Measurements from ENCODE around the gene BIRC2.

The BIRC2 gene

GRCh38 chr11:102421261-102421660, 74.2 kb downstream of the BIRC2 start:
- Mint-ChIP-seq H3K4me3 (no peak overlapping the region), H3K27me3 (no peaks in the 10 kb centered on the region), H3K9me3 (peaks cover 0 to 14% of the 10 kb centered on the region in 2 donors), H3K27ac (no peak overlapping the region), H3K4me1 (peaks cover 100% of the 10 kb centered on the region)
- DNase-seq (no peak), ATAC-seq (no peak)

GRCh38 chr11:102422817-102423712, 76.1 kb downstream of the BIRC2 start:
- DNase-seq (no peak), ATAC-seq (peak; percentile 58)
- no peaks in the 10 kb centered on the region for H3K27me3 Mint-ChIP-seq
- H3K27ac Mint-ChIP-seq = peak overlapping the region; percentile 42 to 86
- H3K4me3 Mint-ChIP-seq = peak overlapping the region; percentile 42 to 51
- peaks cover 96% of the 10 kb centered on the region for H3K4me1 Mint-ChIP-seq
- H3K9me3 Mint-ChIP-seq = peaks cover 0 to 2% of the 10 kb centered on the region in 2 donors

DNA sequence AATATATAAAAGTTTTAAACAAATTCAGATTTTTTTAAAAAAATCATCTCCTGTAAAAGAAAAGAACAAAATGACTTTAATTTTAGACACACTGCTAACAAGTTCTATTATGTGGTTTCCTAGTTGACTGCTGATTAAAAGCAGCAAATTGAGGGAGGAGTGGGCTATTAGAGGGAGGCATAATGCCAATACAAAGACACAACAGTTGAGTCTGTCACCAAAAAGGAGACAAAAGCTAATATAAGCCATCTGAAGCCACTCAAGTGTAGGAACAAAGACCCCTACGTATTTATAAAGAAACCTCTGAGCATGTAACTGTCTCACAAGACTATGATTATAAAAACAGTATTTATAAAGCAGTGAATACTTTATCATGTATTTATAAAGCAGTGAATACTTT, 76.9 kb downstream of the BIRC2 start:
- H3K4me1 Mint-ChIP-seq = peaks cover 94% of the 10 kb centered on the region
- DNase-seq (no peak), ATAC-seq (no peak)
- H3K27me3 Mint-ChIP-seq = no peaks in the 10 kb centered on the region
- H3K27ac Mint-ChIP-seq = no peak overlapping the region
- H3K4me3 Mint-ChIP-seq = no peak overlapping the region
- H3K9me3 Mint-ChIP-seq = no peaks in the 10 kb centered on the region

DNA sequence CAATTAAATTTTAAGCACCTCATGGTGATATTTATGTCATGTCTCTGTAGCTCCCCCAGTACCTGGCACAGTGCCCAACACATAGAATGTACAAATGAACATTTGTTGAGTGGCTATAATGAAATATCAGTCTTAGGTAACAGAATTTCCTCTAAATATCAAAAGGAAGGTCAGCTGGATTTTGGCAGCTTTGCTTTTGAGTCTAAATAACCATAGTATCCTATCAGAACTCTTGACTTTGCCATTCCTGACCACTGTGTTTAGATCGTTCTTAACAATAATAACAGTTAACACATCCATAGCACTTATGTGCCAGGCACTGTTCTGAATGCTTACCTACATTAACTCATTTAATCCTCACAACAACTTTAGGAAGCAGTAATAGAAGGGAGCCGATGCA, 79.0 kb downstream of the BIRC2 start:
- ATAC-seq (no peak), DNase-seq (no peak)
- peaks cover 94% of the 10 kb centered on the region for H3K4me1 Mint-ChIP-seq
- H3K27me3 Mint-ChIP-seq = no peaks in the 10 kb centered on the region
- no peaks in the 10 kb centered on the region for H3K9me3 Mint-ChIP-seq
- peak overlapping the region in 1 of 2 donors; percentile 9 for H3K4me3 Mint-ChIP-seq
- H3K27ac Mint-ChIP-seq = no peak overlapping the region

GRCh38 chr11:102426570-102426969, 79.6 kb downstream of the BIRC2 start:
- peaks cover under 1 to 3% of the 10 kb centered on the region in 2 donors for H3K9me3 Mint-ChIP-seq
- H3K27me3 Mint-ChIP-seq = no peaks in the 10 kb centered on the region
- H3K4me1 Mint-ChIP-seq = peaks cover 94% of the 10 kb centered on the region
- DNase-seq (no peak), ATAC-seq (no peak)
- no peak overlapping the region for H3K27ac Mint-ChIP-seq
- peak overlapping the region in 1 of 2 donors; percentile 39 for H3K4me3 Mint-ChIP-seq

- no peak for DNase-seq
- H3K9me3 Mint-ChIP-seq = peaks cover 5 to 8% of the 10 kb centered on the region in 2 donors
- ATAC-seq = no peak
- peak overlapping the region; percentile 39 to 43 for H3K4me3 Mint-ChIP-seq
- H3K27ac Mint-ChIP-seq = peak overlapping the region; percentile 15 to 36
- H3K27me3 Mint-ChIP-seq = no peaks in the 10 kb centered on the region
- peaks cover 94% of the 10 kb centered on the region for H3K4me1 Mint-ChIP-seq
Measured at GRCh38 chr11:102427068-102427467, 80.1 kb downstream of the BIRC2 start.
